Measurements from ENCODE around the gene SLC17A9.
"Not testable (repeated sequence)": the region's sequence is repeated elsewhere in the genome, so short reads cannot be mapped to it uniquely, and the experiment has no call there.

The SLC17A9 gene

DNA sequence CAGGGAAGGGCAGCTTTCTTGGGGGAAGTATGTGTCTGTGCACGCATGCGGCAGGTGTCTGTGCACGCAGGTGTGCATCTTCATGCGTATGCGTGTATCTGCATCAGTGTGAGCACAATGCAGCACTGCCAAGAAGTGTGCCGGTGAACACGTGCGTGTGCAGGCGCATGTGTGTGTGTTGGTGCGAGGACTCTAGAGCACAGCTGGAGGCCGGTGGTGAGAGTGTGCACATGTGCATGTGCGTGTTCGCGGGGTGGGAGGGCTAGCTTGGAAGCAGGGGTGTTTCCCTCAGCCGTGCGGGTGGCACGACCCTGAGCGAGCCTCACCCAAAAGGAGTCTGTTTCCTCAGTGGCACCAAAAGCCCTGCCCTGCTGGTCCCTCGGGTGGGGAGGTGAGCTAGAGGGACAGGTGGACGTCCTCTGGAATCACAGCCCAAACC, 7.5 kb downstream of the SLC17A9 start:
- H3K27ac ChIP-seq (ENCODE audit: low read depth, low read length), result no peak overlapping the region
- H3K27me3 ChIP-seq (ENCODE audit: insufficient read depth, low read length), result no peaks in the 10 kb centered on the region
- H3K4me3 ChIP-seq (ENCODE audit: low read length), result no peak overlapping the region
- 95% methylated on average over 20 of the region's 20 CpGs for WGBS
- peaks cover 18% of the 10 kb centered on the region for H3K36me3 ChIP-seq (ENCODE audit: insufficient read depth, low read length)
- H3K4me1 ChIP-seq (ENCODE audit: insufficient read depth, low read length), result no peaks in the 10 kb centered on the region
- no peaks in the 10 kb centered on the region for H3K9me3 ChIP-seq (ENCODE audit: insufficient read depth, low read depth, low read length)
- no peak overlapping the region for H3K9ac ChIP-seq (ENCODE audit: low read depth, low read length)

GRCh38 chr20:62960446-62961309, 8.2 kb downstream of the SLC17A9 start:
- H3K4me3 ChIP-seq (ENCODE audit: low read length); H3K27me3 ChIP-seq (ENCODE audit: insufficient read depth, low read length); H3K27ac ChIP-seq (ENCODE audit: low read depth, low read length); H3K9me3 ChIP-seq (ENCODE audit: insufficient read depth, low read depth, low read length); H3K9ac ChIP-seq (ENCODE audit: low read depth, low read length); H3K4me1 ChIP-seq (ENCODE audit: insufficient read depth, low read length): not testable (repeated sequence)
- peaks cover 19% of the 10 kb centered on the region for H3K36me3 ChIP-seq (ENCODE audit: insufficient read depth, low read length)
- WGBS, result 92% methylated on average over 22 of the region's 31 CpGs

- Histone ChIP-seq H3K4me3 (ENCODE audit: low read length) (no peak overlapping the region), H3K27me3 (ENCODE audit: insufficient read depth, low read length) (no peaks in the 10 kb centered on the region), H3K27ac (ENCODE audit: low read depth, low read length) (no peak overlapping the region), H3K9ac (ENCODE audit: low read depth, low read length) (no peak overlapping the region; the same call in 1 of the 2 replicates), H3K4me1 (ENCODE audit: insufficient read depth, low read length) (no peaks in the 10 kb centered on the region), H3K9me3 (ENCODE audit: insufficient read depth, low read depth, low read length) (no peaks in the 10 kb centered on the region), H3K36me3 (ENCODE audit: insufficient read depth, low read length) (peaks cover 21% of the 10 kb centered on the region)
- WGBS, result 87% methylated on average over 19 of the region's 19 CpGs
These were observed 8.8 kb downstream of the SLC17A9 start for GRCh38 chr20:62961310-62961783.

DNA sequence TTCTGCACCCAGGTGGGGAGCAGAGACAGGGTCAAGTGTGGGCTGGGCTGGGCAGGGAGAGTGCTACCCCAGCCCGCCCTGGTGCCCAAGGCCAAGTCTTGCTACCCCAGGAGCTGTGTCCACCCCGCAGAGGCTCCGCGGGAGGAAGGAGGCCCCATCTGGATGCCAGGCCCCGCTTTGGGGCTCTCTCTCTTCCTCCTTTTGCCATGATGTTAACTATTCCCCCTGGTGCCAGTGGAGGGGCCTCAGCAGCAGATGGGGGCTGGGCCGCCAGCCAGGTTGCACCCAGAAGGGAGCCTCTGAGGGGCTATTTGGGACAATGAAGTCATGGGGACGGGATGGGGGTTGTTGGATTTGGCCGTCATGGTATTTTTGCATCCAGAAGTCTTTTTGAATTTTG, 9.3 kb downstream of the SLC17A9 start:
- no peak overlapping the region for H3K9ac ChIP-seq (ENCODE audit: low read depth, low read length)
- 94% methylated on average over 8 of the region's 8 CpGs for WGBS
- no peaks in the 10 kb centered on the region for H3K9me3 ChIP-seq (ENCODE audit: insufficient read depth, low read depth, low read length)
- no peaks in the 10 kb centered on the region for H3K4me1 ChIP-seq (ENCODE audit: insufficient read depth, low read length)
- no peak overlapping the region for H3K27ac ChIP-seq (ENCODE audit: low read depth, low read length)
- peaks cover 21% of the 10 kb centered on the region for H3K36me3 ChIP-seq (ENCODE audit: insufficient read depth, low read length)
- no peak overlapping the region for H3K4me3 ChIP-seq (ENCODE audit: low read length)
- H3K27me3 ChIP-seq (ENCODE audit: insufficient read depth, low read length), result no peaks in the 10 kb centered on the region

- WGBS, result 96% methylated on average over 30 of the region's 30 CpGs
- Histone ChIP-seq H3K9ac (ENCODE audit: low read depth, low read length) (no peak overlapping the region), H3K36me3 (ENCODE audit: insufficient read depth, low read length) (peaks cover 19% of the 10 kb centered on the region), H3K27me3 (ENCODE audit: insufficient read depth, low read length) (no peaks in the 10 kb centered on the region), H3K27ac (ENCODE audit: low read depth, low read length) (no peak overlapping the region), H3K4me1 (ENCODE audit: insufficient read depth, low read length) (no peaks in the 10 kb centered on the region), H3K4me3 (ENCODE audit: low read length) (no peak overlapping the region), H3K9me3 (ENCODE audit: insufficient read depth, low read depth, low read length) (no peaks in the 10 kb centered on the region)
These were observed 9.8 kb downstream of the SLC17A9 start for GRCh38 chr20:62962221-62962879.

DNA sequence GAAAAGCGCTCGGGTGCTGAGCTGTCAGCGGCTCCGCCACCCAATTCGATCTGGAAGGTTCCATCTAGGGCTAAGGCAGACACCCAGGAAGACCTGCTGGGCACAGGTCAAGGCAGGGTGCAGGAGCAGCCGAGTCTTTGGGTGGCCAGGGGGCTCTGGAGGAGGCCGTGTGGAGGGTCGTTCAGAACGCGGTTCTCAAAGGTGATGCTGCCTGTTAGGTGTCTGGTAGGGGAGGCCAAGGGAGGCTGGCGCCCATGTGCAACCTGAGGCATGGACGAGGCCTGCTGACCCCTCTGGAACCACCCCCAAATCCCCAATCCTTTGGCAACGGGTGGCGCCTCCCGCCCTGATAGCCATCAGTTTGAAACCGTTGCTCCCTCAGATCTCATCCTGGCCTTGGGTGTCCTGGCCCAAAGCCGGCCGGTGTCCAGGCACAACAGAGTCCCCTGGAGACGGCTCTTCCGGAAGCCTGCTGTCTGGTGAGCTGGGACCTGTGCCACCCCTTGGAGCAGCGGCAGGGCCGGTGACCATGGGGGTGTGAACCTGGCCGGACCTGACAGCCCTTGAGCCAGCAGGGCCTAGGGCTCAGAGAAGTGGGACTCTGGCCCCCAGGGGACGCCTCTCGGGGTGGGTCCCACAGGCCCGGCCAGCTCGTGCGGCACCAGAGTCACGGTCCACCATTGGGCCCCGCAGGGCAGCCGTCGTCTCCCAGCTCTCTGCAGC, 10.5 kb downstream of the SLC17A9 start:
- Histone ChIP-seq H3K4me3 (ENCODE audit: low read length) (no peak overlapping the region), H3K4me1 (ENCODE audit: insufficient read depth, low read length) (no peaks in the 10 kb centered on the region), H3K36me3 (ENCODE audit: insufficient read depth, low read length) (peaks cover 14% of the 10 kb centered on the region), H3K9me3 (ENCODE audit: insufficient read depth, low read depth, low read length) (no peaks in the 10 kb centered on the region), H3K27me3 (ENCODE audit: insufficient read depth, low read length) (no peaks in the 10 kb centered on the region), H3K9ac (ENCODE audit: low read depth, low read length) (no peak overlapping the region), H3K27ac (ENCODE audit: low read depth, low read length) (no peak overlapping the region)
- 92% methylated on average over 32 of the region's 32 CpGs for WGBS

GRCh38 chr20:62963614-62964397, 11.3 kb downstream of the SLC17A9 start:
- no peak overlapping the region for H3K27ac ChIP-seq (ENCODE audit: low read depth, low read length)
- no peaks in the 10 kb centered on the region for H3K9me3 ChIP-seq (ENCODE audit: insufficient read depth, low read depth, low read length)

DNA sequence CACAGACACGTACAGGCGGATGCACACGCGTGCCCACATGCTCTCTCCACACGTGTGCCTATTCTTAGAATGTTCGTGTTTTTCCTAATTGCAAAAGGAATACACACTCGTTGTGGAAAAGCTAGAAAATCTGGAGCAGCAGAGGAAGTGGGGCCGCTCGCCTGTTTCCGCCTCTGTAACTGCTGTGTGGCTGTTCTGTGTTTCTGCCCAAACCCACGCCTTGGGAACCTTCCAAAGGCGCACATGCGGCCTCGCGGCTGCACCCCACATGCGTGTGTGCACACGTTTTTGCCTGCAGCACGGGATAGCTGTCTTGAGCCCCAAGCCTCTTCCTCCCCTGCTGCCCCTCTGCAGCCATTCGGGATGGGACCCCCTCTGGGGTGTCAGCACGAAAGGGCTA, 12.2 kb downstream of the SLC17A9 start:
- peaks cover 12% of the 10 kb centered on the region for H3K36me3 ChIP-seq (ENCODE audit: insufficient read depth, low read length)
- no peak overlapping the region for H3K9ac ChIP-seq (ENCODE audit: low read depth, low read length)
- H3K4me3 ChIP-seq (ENCODE audit: low read length), result no peak overlapping the region
- H3K27me3 ChIP-seq (ENCODE audit: insufficient read depth, low read length), result no peaks in the 10 kb centered on the region
- H3K9me3 ChIP-seq (ENCODE audit: insufficient read depth, low read depth, low read length), result no peaks in the 10 kb centered on the region
- no peak overlapping the region for H3K27ac ChIP-seq (ENCODE audit: low read depth, low read length)
- 94% methylated on average over 20 of the region's 20 CpGs for whole genome bisulfite sequencing
- no peaks in the 10 kb centered on the region for H3K4me1 ChIP-seq (ENCODE audit: insufficient read depth, low read length)

More at GRCh38 chr20:62963614-62964397, 11.3 kb downstream of the SLC17A9 start:
- Histone ChIP-seq H3K4me3 (ENCODE audit: low read length) (no peak overlapping the region), H3K27me3 (ENCODE audit: insufficient read depth, low read length) (no peaks in the 10 kb centered on the region), H3K9ac (ENCODE audit: low read depth, low read length) (no peak overlapping the region), H3K4me1 (ENCODE audit: insufficient read depth, low read length) (no peaks in the 10 kb centered on the region), H3K36me3 (ENCODE audit: insufficient read depth, low read length) (peaks cover 12% of the 10 kb centered on the region)
- 94% methylated on average over 32 of the region's 32 CpGs for WGBS

DNA sequence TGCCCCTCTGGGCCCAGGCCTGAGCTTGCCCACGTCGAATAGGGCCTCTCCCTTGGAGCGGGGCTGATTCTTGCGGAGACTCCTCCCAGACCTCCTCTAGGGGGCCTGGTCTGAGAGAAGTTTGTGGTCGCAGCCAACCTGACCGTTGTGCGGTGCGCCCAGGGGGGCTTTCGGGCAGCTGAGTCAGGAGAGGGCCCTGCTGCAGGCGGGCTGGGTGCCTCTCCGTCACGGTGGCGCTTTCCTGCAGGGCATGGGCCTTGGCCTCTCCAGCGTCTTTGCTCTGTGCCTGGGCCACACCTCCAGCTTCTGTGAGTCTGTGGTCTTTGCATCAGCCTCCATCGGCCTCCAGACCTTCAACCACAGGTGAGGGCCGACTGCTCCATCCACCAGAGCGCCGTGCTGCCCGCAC, 12.9 kb downstream of the SLC17A9 start:
- Histone ChIP-seq H3K9me3 (ENCODE audit: insufficient read depth, low read depth, low read length) (no peaks in the 10 kb centered on the region), H3K36me3 (ENCODE audit: insufficient read depth, low read length) (peaks cover 12% of the 10 kb centered on the region), H3K27ac (ENCODE audit: low read depth, low read length) (no peak overlapping the region), H3K4me3 (ENCODE audit: low read length) (no peak overlapping the region), H3K27me3 (ENCODE audit: insufficient read depth, low read length) (peaks cover 2% of the 10 kb centered on the region; the same call in 1 of the 2 replicates), H3K9ac (ENCODE audit: low read depth, low read length) (no peak overlapping the region), H3K4me1 (ENCODE audit: insufficient read depth, low read length) (no peaks in the 10 kb centered on the region)
- 84% methylated on average over 19 of the region's 19 CpGs for WGBS

DNA sequence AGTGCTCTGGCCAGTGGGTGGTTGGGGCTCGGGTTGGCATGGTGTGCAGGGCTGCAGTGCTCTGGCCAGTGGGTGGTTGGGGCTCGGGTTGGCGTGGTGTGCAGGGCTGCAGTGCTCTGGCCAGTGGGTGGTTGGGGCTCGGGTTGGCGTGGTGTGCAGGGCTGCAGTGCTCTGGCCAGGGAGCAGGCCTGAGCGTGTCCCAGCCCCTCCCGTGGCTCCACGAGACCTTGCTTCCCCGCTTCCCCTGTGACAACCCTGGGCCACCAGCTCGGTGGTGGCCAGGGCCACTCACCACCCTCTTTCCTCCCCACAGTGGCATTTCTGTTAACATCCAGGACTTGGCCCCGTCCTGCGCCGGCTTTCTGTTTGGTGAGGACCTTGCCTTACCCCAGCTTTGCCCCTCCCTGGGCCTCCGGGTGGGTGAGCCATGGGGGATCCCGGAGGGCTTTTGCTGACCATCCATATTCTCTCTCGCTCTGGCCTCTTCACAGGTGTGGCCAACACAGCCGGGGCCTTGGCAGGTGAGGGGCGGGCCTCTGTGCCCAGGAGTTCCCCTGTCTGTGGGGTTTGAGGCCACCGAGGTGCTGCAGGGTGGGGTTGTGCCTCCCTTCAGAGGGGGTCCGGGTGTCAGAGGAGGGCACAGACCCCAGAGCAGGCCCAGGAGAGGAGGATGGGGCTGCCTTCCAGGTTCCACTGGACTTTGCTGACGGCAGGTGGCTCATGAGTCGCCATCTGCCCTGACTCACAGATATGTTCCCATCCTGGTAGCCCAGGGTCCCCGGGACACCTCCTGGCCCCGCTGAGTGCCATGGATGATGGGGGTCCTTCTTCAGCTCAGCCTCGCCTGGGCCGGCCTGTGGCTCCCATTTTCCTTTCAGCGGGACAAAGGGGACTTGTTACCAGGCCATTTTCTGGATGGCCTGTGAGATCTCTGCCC, 14.0 kb downstream of the SLC17A9 start:
- Histone ChIP-seq H3K9ac (ENCODE audit: low read depth, low read length) (no peak overlapping the region), H3K27me3 (ENCODE audit: insufficient read depth, low read length) (peaks cover 4% of the 10 kb centered on the region), H3K36me3 (ENCODE audit: insufficient read depth, low read length) (peaks cover 12% of the 10 kb centered on the region), H3K27ac (ENCODE audit: low read depth, low read length) (no peak overlapping the region), H3K9me3 (ENCODE audit: insufficient read depth, low read depth, low read length) (no peaks in the 10 kb centered on the region), H3K4me1 (ENCODE audit: insufficient read depth, low read length) (no peaks in the 10 kb centered on the region), H3K4me3 (ENCODE audit: low read length) (no peak overlapping the region)
- 94% methylated on average over 26 of the region's 27 CpGs for WGBS
